Body of pancreas (tissue), 4 donors: ENCODE data around the gene PBX3.

Experiments
- CTCF ChIP-seq, 7 experiments: fragments of 450-650 bp in 4 of 7; fragments of 200-600 bp in 3 of 7; sonication (generic) in 3 of 7; IDR thresholded peaks; one replicate each; pipeline ENCODE4 v1.5.1; 2016 to 2019; ENCODE audit warnings: antibody characterized with exemption in 7 of 7
- POLR2A ChIP-seq, 3 donors: fragments of 450-650 bp; IDR thresholded peaks; one replicate each; pipeline ENCODE4 v1.6.1; 2016; ENCODE audit warnings: antibody characterized with exemption in 3 of 3, mild to moderate bottlenecking in 2 of 3

GRCh38 chr9:125922854-125923253 is 175.7 kb downstream of the PBX3 start:
- TF ChIP-seq CTCF (IDR thresholded peaks at IDR 0.05) (no peak), POLR2A (IDR thresholded peaks at IDR 0.05) (no peak)
